HepG2 (cell line): ENCODE results near the gene ARHGAP25. TPM values are rescaled to one million over a fixed set of nuclear protein-coding genes. Genes with fewer than 3 reads are reported as not detected.

ENCODE experiments used
- ATAC-seq: fragments of 200-7000 bp; cut with Tn5 transposase; 3 replicates; pipeline ENCODE4 v1.9.1; 2020; ENCODE audit warnings: mild to moderate bottlenecking, moderate library complexity
- BruUV-seq: library from RNA; stranded (reverse); fragments of 400-500 nt; replicated peaks from 2 replicates; lab custom pipeline; 2021; lab: Mats Ljungman, UMichigan
- CTCF ChIA-PET: fragments of 300-600 bp; formaldehyde crosslinking; extraction: SDS; loops from one replicate; lab custom pipeline; 2021; ENCODE audit warnings: low total read pairs, inconsistent platforms, low intra/inter-chr PET ratio; lab: Yijun Ruan, JAX
- POLR2A ChIA-PET: fragments of 350-600 bp; sonication (Branson Sonifier 250); formaldehyde crosslinking; loops from one replicate; lab custom pipeline; 2020; ENCODE audit warnings: antibody characterized with exemption, inconsistent platforms; lab: Yijun Ruan, JAX
- DNase-seq: peaks from one replicate; pipeline ENCODE4 v3.0.0-alpha.2; 2015; ENCODE audit warnings: low spot score
- FAIRE-seq: peaks from 3 replicates; lab custom pipeline; 2011; peaks lifted over from hg19 to GRCh38; lab: Jason Lieb, UNC
- H2AFZ ChIP-seq: one replicate; pipeline ENCODE4 v1.6.1; 2011; ENCODE audit warnings: low read length, inconsistent platforms
- H3K27ac ChIP-seq: fragments of 300-600 bp; 3 replicates; pipeline ENCODE4 v1.8.0; 2011; ENCODE audit warnings: mixed run types, mild to moderate bottlenecking, mixed read lengths, low read length, inconsistent platforms; ENCODE audit not compliant: insufficient read depth; ENCODE audit errors: extremely low read length
- H3K27me3 ChIP-seq, 2 experiments: fragments of 200-600 bp in 1 of 2; 2 replicates in 1 of 2; 3 replicates in 1 of 2; pipeline versions ENCODE4 v1.6.0 to v1.8.0; 2011; ENCODE audit warnings: low read length in 2 of 2, mild to moderate bottlenecking in 2 of 2, moderate library complexity in 2 of 2, inconsistent platforms in 1 of 2; ENCODE audit not compliant: insufficient read depth in 2 of 2, control insufficient read depth in 1 of 2
- H3K36me3 ChIP-seq, 2 experiments: fragments of 200-600 bp in 1 of 2; replicated peaks in 1 of 2; 2 replicates in 1 of 2; 3 replicates in 1 of 2; pipeline versions ENCODE4 v1.5.1 to v1.8.0; 2011; ENCODE audit warnings: low read length in 2 of 2, inconsistent platforms in 1 of 2; ENCODE audit not compliant: insufficient read depth in 2 of 2, control insufficient read depth in 1 of 2
- H3K4me1 ChIP-seq: 2 replicates; pipeline ENCODE4 v1.5.1; 2012; ENCODE audit warnings: low read length, inconsistent platforms; ENCODE audit not compliant: insufficient read depth
- H3K4me2 ChIP-seq: 2 replicates; pipeline ENCODE4 v1.6.0; 2011; ENCODE audit warnings: low read depth, low read length, inconsistent platforms
- H3K4me3 ChIP-seq, 3 experiments: fragments of 200-600 bp in 1 of 3; sonication (generic), shearing (Covaris generic) in 1 of 3; replicated peaks in 1 of 3; 2 replicates each; pipeline ENCODE4 v1.5.1; 2011 to 2016; ENCODE audit warnings: low read length in 3 of 3, inconsistent platforms in 2 of 3, low read depth in 2 of 3, mild to moderate bottlenecking in 2 of 3, control low read depth in 1 of 3, mixed read lengths in 1 of 3; ENCODE audit not compliant: insufficient read depth in 1 of 3
- H3K79me2 ChIP-seq: one replicate; pipeline ENCODE4 v1.6.1; 2011; ENCODE audit warnings: low read length, inconsistent platforms; ENCODE audit not compliant: insufficient read depth
- H3K9ac ChIP-seq: 2 replicates; pipeline ENCODE4 v1.6.0; 2011; ENCODE audit warnings: mild to moderate bottlenecking, low read depth, low read length, inconsistent platforms; ENCODE audit not compliant: insufficient read depth
- H3K9me3 ChIP-seq: 2 replicates; pipeline ENCODE4 v1.5.1; 2012; ENCODE audit warnings: mild to moderate bottlenecking, low read length
- H4K20me1 ChIP-seq: 2 replicates; pipeline ENCODE4 v1.6.0; 2011; ENCODE audit warnings: inconsistent platforms, mild to moderate bottlenecking, low read length, moderate library complexity; ENCODE audit not compliant: insufficient read depth
- MAFK ChIP-seq, 2 experiments: IDR thresholded peaks in 1 of 2; conservative IDR thresholded peaks in 1 of 2; 2 replicates each; pipeline ENCODE4 v1.6.1; 2011; ENCODE audit warnings: improper control_type of control experiment in 2 of 2, low read length in 2 of 2
- MLXIP ChIP-seq: sonication (generic); formaldehyde crosslinking; IDR thresholded peaks from 2 replicates; pipeline ENCODE4 v1.9.0; 2021; ENCODE audit warnings: missing genetic modification reagents, borderline replicate concordance
- NFE2L1 ChIP-seq: sonication (generic); formaldehyde crosslinking; IDR thresholded peaks from 2 replicates; pipeline ENCODE4 v1.4.0; 2020; ENCODE audit warnings: missing genetic modification reagents, mild to moderate bottlenecking, borderline replicate concordance
- U2AF2 ChIP-seq: fragments of 200-400 bp; formaldehyde crosslinking; IDR thresholded peaks from 2 replicates; pipeline ENCODE4 v1.6.1; 2017; ENCODE audit warnings: low read depth, mild to moderate bottlenecking, low read length
- ZBTB1 ChIP-seq: sonication (generic); formaldehyde crosslinking; IDR thresholded peaks from 2 replicates; pipeline ENCODE4 v1.4.0; 2020; ENCODE audit warnings: missing genetic modification reagents, borderline replicate concordance
- ZNF143 ChIP-seq: sonication (generic); formaldehyde crosslinking; IDR thresholded peaks from 2 replicates; pipeline ENCODE4 v1.4.0; 2020; ENCODE audit warnings: missing genetic modification reagents
- ZXDC ChIP-seq: sonication (generic); formaldehyde crosslinking; IDR thresholded peaks from 2 replicates; pipeline ENCODE4 v1.5.0; 2020; ENCODE audit warnings: mild to moderate bottlenecking, missing genetic modification reagents
- in situ Hi-C: cut with HindIII; loops from 2 replicates; pipeline ENCODE4 v1.10.0; 2017; ENCODE audit warnings: low pct_unique_long_range_greater_than_20kb; ENCODE audit not compliant: extremely low pct_ligation_motif_present
- intact Hi-C: fragments of 100-400 bp; cut with micrococcal nuclease; formaldehyde crosslinking; loops from one replicate; pipeline ENCODE4 v1.10.0; 2022; ENCODE audit not compliant: unreplicated experiment
- polyA plus RNA-seq, 8 experiments: library from polyadenylated mRNA; depleted of rRNA in 3 of 8; stranded (reverse) in 7 of 8; unstranded in 1 of 8; fragments of >200 nt; fragmentation: Illumina TruSeq in 4 of 8; extraction: Trizol in 4 of 8; gene quantifications; 2 replicates each; pipeline versions ENCODE4 v1.2.1 to v1.2.3, GENCODE V29; 2011 to 2016; ENCODE audit warnings: low read depth in 4 of 8, missing spikeins in 1 of 8, mixed read lengths in 1 of 8; ENCODE audit not compliant: insufficient read depth in 1 of 8
- total RNA-seq, 5 experiments: library from RNA; depleted of rRNA; stranded (reverse); fragments of >200 nt; fragmentation: Illumina TruSeq; extraction: Trizol; gene quantifications; 2 replicates each; pipeline ENCODE4 v1.2.3, GENCODE V29; 2016; ENCODE audit warnings: low read depth in 1 of 5

ARHGAP25 gene
- total and polyA plus RNA-seq, 2 of the 13 experiments (the other 11 are each of a cell fraction or from before 2014, with no cell fraction given) = not detected

- TF ChIP-seq ZXDC (CRISPR knock-in tag) = no peak
- no peak for TF ChIP-seq MLXIP (CRISPR knock-in tag)
- no peak for TF ChIP-seq U2AF2
- no peak for TF ChIP-seq ZNF143 (CRISPR knock-in tag)
- no peak for TF ChIP-seq ZBTB1
Observed at GRCh38 chr2:68796295-68796905, 61.8 kb downstream of the ARHGAP25 start (continued).

GRCh38 chr2:68798569-68798968 lies 64.0 kb downstream of the ARHGAP25 start:
- in situ Hi-C loops (no loop called here), intact Hi-C loops (no loop called here)
- POLR2A ChIA-PET = no interaction called here
- Histone ChIP-seq H3K79me2 (no peaks in the 10 kb centered on the region), H3K27me3 (peaks cover 4 to 18% of the 10 kb centered on the region in 2 experiments; a peak in 3 of 5 replicates), H3K9ac (no peak overlapping the region), H3K4me2 (no peak overlapping the region), H3K36me3 (no peaks in the 10 kb centered on the region), H4K20me1 (no peaks in the 10 kb centered on the region), H3K27ac (no peak overlapping the region), H3K4me1 (no peaks in the 10 kb centered on the region), H3K4me3 (no peak overlapping the region), H2AFZ (no peak overlapping the region), H3K9me3 (no peaks in the 10 kb centered on the region)
- TF ChIP-seq NFE2L1 (CRISPR knock-in tag) = no peak
- peak; percentile 4 to 55; a peak in 2 of 4 replicates for TF ChIP-seq MAFK (conservative IDR thresholded peaks at IDR 0.05 in 1 of 2, IDR thresholded peaks at IDR 0.05 in 1 of 2; ENCODE audit: low read length in 2 of 2)
- no TSS peak for BruUV-seq
- CTCF ChIA-PET = no interaction called here
- FAIRE-seq (no peak), DNase-seq (no peak), ATAC-seq (no peak)
